ENCODE data around the gene RTBDN. TPM values are rescaled to one million over a fixed set of nuclear protein-coding genes. Genes with fewer than 3 reads are reported as not detected.

RTBDN gene
- total and polyA plus RNA-seq, 2 experiments from 2014 or later: 4.1 to 4.6 TPM

GRCh38 chr19:12783291-12783848, 51.0 kb downstream of the RTBDN start:
- Histone ChIP-seq H3K79me2 (replicated peaks; ENCODE audit: insufficient read depth) (no peaks in the 10 kb centered on the region), H3K4me1 (ENCODE audit: insufficient read depth) (peaks cover 29% of the 10 kb centered on the region), H3F3A (replicated peaks; ENCODE audit: low read depth) (peaks cover 27% of the 10 kb centered on the region), H2AFZ (no peak overlapping the region), H3K27me3 (ENCODE audit: insufficient read depth) (no peaks in the 10 kb centered on the region), H3K27ac (ENCODE audit: low read depth) (no peak overlapping the region), H3K4me3 (peak overlapping the region; percentile 68), H3K36me3 (ENCODE audit: insufficient read depth) (no peaks in the 10 kb centered on the region), H3K4me2 (peak overlapping the region; percentile 86), H4K20me1 (replicated peaks; ENCODE audit: insufficient read depth) (no peaks in the 10 kb centered on the region), H3K9me2 (ENCODE audit: insufficient read depth) (no peaks in the 10 kb centered on the region)
- Mint-ChIP-seq H3K27ac (no peak overlapping the region), H3K9me3 (no peaks in the 10 kb centered on the region), H3K36me3 (ENCODE audit: low read depth) (no peaks in the 10 kb centered on the region), H3K4me1 (peaks cover 23% of the 10 kb centered on the region), H3K27me3 (ENCODE audit: insufficient read depth, low read depth, poor library complexity) (peaks cover 10% of the 10 kb centered on the region), H3K4me3 (peak overlapping the region; percentile 68)
- no peak for TF ChIP-seq CREB1 (CRISPR knock-in tag; IDR thresholded peaks at IDR 0.05; ENCODE audit: low read depth)
- TF ChIP-seq, protein P1, sequence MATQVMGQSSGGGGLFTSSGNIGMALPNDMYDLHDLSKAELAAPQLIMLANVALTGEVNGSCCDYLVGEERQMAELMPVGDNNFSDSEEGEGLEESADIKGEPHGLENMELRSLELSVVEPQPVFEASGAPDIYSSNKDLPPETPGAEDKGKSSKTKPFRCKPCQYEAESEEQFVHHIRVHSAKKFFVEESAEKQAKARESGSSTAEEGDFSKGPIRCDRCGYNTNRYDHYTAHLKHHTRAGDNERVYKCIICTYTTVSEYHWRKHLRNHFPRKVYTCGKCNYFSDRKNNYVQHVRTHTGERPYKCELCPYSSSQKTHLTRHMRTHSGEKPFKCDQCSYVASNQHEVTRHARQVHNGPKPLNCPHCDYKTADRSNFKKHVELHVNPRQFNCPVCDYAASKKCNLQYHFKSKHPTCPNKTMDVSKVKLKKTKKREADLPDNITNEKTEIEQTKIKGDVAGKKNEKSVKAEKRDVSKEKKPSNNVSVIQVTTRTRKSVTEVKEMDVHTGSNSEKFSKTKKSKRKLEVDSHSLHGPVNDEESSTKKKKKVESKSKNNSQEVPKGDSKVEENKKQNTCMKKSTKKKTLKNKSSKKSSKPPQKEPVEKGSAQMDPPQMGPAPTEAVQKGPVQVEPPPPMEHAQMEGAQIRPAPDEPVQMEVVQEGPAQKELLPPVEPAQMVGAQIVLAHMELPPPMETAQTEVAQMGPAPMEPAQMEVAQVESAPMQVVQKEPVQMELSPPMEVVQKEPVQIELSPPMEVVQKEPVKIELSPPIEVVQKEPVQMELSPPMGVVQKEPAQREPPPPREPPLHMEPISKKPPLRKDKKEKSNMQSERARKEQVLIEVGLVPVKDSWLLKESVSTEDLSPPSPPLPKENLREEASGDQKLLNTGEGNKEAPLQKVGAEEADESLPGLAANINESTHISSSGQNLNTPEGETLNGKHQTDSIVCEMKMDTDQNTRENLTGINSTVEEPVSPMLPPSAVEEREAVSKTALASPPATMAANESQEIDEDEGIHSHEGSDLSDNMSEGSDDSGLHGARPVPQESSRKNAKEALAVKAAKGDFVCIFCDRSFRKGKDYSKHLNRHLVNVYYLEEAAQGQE (IDR thresholded peaks at IDR 0.05; ENCODE audit: unreplicated experiment): no peak
- no peak for TF ChIP-seq EZH2 (IDR thresholded peaks at IDR 0.05; ENCODE audit: low read depth, unreplicated experiment)
- no peak for TF ChIP-seq CTCF (conservative IDR thresholded peaks at IDR 0.05; ENCODE audit: low read depth in 2 of 2)
- no peak for TF ChIP-seq EZH2phosphoT487 (IDR thresholded peaks at IDR 0.05; ENCODE audit: unreplicated experiment)
- DNase-seq (ENCODE audit: low spot score) (peak; percentile 64), ATAC-seq (no peak; the same call in 2 of the 3 replicates)

- H3K36me3 Mint-ChIP-seq (ENCODE audit: low read depth): no peaks in the 10 kb centered on the region
These were observed 51.7 kb downstream of the RTBDN start for GRCh38 chr19:12782424-12783290.

More at GRCh38 chr19:12782424-12783290, 51.7 kb downstream of the RTBDN start:
- TF ChIP-seq CTCF (conservative IDR thresholded peaks at IDR 0.05; ENCODE audit: low read depth in 2 of 2) (0 out of 4 replicates have a peak, but pooled peaks of 1 of the 2 experiments have one; percentile 15), ZNF331 (CRISPR knock-in tag; IDR thresholded peaks at IDR 0.05; ENCODE audit: low read depth) (no peak), ZNF114 (CRISPR knock-in tag; IDR thresholded peaks at IDR 0.05) (no peak), POLR2AphosphoS5 (IDR thresholded peaks at IDR 0.05; ENCODE audit: low read depth) (peak; percentile 39; the same call in 1 of the 2 replicates), CREB1 (CRISPR knock-in tag; IDR thresholded peaks at IDR 0.05; ENCODE audit: low read depth) (peak; percentile 23; the same call in 1 of the 2 replicates)
- peak; percentile 55 for DNase-seq (ENCODE audit: low spot score)
- Mint-ChIP-seq H3K4me1 (peaks cover 19% of the 10 kb centered on the region), H3K27me3 (ENCODE audit: insufficient read depth, low read depth, poor library complexity) (peaks cover 9% of the 10 kb centered on the region), H3K4me3 (peak overlapping the region; percentile 68), H3K27ac (no peak overlapping the region; the same call in 1 of the 2 replicates), H3K9me3 (no peaks in the 10 kb centered on the region)
- H2AFZ ChIP-seq: peak overlapping the region; percentile 72; the same call in 1 of the 2 replicates
- H3K79me2 ChIP-seq (replicated peaks; ENCODE audit: insufficient read depth): no peaks in the 10 kb centered on the region
- peak overlapping the region; percentile 68 for H3K4me3 ChIP-seq
- peaks cover 22% of the 10 kb centered on the region for H3K4me1 ChIP-seq (ENCODE audit: insufficient read depth)
- H3K9me2 ChIP-seq (ENCODE audit: insufficient read depth): no peaks in the 10 kb centered on the region
- H3K4me2 ChIP-seq: peak overlapping the region; percentile 86
- peak; percentile 10 for ATAC-seq
- no peak overlapping the region for H3K27ac ChIP-seq (ENCODE audit: low read depth)
- H3K36me3 ChIP-seq (ENCODE audit: insufficient read depth): no peaks in the 10 kb centered on the region
- H3K27me3 ChIP-seq (ENCODE audit: insufficient read depth): no peaks in the 10 kb centered on the region
- H4K20me1 ChIP-seq (replicated peaks; ENCODE audit: insufficient read depth): no peaks in the 10 kb centered on the region
- H3F3A ChIP-seq (replicated peaks; ENCODE audit: low read depth): peaks cover 31% of the 10 kb centered on the region

All from GM23338 (cell line).